ENCODE data around the gene PITPNM1.
"Not testable (repeated sequence)": the region's sequence is repeated elsewhere in the genome, so short reads cannot be mapped to it uniquely, and the experiment has no call there.

Gene PITPNM1

GRCh38 chr11:67523556-67524479 lies 18.7 kb upstream of the PITPNM1 start:
- DNase-seq (ENCODE audit: extremely low read depth in 1 of 2, low read depth in 1 of 2): no peak

- no peak for DNase-seq (ENCODE audit: extremely low read depth in 1 of 2, low read depth in 1 of 2)
Observed at GRCh38 chr11:67522844-67523555, 17.8 kb upstream of the PITPNM1 start, which contains the start of gene CABP2. Gene CABP2 (minus strand): TSS chr11:67523446. CDS start chr11:67523326, 120 bp downstream.

- DNase-seq (ENCODE audit: extremely low read depth in 1 of 2, low read depth in 1 of 2): no peak
Observed at GRCh38 chr11:67522338-67522737, 17.2 kb upstream of the PITPNM1 start.

DNA sequence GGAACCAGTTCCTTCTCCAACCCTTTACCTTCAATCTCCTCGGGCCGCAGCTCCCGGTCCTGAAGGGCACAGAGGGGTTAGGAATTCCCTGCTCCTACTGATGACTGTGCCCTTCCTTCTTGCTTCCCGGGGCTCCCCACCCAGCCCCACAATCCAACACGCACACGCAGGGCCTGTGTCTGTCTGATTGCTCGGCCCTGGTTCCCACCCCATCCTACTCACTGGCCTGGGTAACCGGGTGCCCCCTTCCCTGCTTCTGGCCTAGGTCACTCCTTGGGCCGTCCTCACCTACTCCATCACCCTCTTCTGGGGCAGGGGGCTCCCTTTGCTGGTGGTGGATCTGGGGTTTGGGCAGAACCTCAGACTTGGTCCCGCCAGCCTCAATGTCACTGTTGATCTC lies 16.8 kb upstream of the PITPNM1 start:
- DNase-seq (ENCODE audit: extremely low read depth in 1 of 2, low read depth in 1 of 2): no peak

- no peak for DNase-seq (ENCODE audit: extremely low read depth in 1 of 2, low read depth in 1 of 2)
Observed at GRCh38 chr11:67520856-67521824, 16.0 kb upstream of the PITPNM1 start.

GRCh38 chr11:67519726-67520125 lies 14.6 kb upstream of the PITPNM1 start:
- no peak for DNase-seq (ENCODE audit: extremely low read depth in 1 of 2, low read depth in 1 of 2)

DNA sequence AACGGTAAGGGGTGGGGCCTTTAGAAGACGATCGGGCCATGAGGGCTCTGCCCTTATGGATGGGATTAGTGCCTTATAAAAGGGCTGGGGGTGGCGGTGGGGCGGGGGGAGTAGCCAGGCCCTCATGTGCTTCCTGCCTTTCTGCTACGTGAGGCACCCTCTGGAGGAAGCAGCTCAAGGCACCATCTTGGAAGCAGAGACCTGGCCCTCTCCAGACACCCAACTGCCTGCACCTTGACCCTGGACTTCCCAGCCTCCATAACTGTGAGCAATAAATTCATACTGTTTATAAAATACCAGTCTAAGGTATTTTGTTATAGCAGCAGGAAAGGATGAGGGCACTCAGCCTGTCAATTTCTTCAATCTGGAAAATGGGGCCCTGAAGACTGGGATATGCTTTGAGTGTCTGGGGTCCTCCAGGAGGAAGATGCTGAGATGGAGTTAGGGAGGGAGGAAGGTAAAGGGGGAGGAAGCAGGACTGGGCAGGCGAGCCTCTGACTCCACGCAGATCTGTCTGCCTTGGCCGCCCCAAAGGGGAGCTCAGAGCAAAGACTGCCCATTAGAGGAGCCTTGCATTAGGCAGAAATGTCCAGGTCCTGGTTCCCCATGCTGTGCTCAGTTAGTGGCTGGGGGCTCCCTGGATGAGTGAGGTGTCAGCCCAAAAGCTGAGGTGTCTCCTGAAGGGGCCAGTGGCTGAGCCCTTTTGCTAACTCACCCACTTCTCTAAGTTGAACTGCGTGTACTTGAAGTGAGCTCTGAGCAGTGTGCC lies 12.8 kb upstream of the PITPNM1 start:
- DNase-seq (ENCODE audit: extremely low read depth in 1 of 2, low read depth in 1 of 2): no peak

DNA sequence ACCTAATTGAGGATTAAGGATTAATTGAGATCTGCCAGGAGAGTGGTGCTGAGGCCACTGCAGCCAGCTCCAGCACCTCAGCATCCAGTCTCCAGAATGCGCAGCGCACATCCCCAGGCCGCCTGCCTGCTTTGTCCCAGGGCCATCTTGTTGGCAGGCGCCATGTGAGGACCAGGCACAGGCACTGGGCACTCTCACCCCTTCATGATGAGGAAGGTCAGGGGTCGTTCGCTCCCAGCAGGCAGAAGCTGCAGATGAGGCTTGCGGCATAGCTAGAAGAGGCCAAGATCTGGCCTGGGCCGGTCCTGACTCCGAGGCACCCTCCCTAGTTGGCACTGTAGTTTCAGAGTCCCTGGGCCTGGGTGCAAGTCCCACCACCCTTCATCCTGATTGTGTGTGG lies 11.6 kb upstream of the PITPNM1 start:
- no peak for DNase-seq (ENCODE audit: extremely low read depth in 1 of 2, low read depth in 1 of 2)

DNA sequence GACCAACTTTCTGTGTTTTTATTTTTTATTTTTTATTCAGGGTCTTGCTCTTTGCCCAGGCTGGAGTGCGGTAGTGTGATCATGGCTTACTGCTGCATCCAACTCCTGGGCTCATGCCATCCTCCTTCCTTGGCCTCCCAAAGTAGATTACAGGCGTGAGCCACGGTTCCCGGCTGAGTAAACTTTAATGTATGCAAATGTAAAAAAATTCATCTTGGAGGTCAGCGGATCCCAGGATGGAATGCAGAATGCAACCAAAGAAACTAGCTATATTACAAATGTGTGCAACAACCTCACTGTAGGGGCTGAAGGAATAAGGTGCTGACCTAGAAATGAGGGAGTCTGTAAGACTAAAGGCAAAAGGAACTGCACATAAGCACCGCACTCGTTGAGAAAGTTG lies 9.0 kb upstream of the PITPNM1 start:
- DNase-seq (ENCODE audit: extremely low read depth in 1 of 2, low read depth in 1 of 2): no peak

- not testable (repeated sequence) for DNase-seq (ENCODE audit: extremely low read depth in 1 of 2, low read depth in 1 of 2)
Observed at GRCh38 chr11:67511558-67511957, 6.4 kb upstream of the PITPNM1 start.

DNA sequence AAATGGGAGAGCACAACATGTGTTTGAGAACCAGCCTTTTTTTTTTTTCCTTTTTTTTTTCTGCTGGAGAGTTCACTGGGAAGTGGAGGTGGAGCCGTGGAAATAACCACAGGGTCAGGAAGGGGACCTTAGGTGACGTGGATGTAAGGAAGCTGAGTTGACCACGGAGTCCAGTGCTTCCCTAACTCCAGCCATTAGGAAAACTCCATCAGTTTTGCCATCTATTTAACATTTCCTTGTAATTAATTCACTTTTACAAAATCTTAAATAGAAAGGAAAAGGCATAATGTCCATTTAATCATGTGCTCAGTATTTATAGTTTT lies 4.8 kb upstream of the PITPNM1 start:
- DNase-seq (ENCODE audit: extremely low read depth in 1 of 2, low read depth in 1 of 2): no peak

DNA sequence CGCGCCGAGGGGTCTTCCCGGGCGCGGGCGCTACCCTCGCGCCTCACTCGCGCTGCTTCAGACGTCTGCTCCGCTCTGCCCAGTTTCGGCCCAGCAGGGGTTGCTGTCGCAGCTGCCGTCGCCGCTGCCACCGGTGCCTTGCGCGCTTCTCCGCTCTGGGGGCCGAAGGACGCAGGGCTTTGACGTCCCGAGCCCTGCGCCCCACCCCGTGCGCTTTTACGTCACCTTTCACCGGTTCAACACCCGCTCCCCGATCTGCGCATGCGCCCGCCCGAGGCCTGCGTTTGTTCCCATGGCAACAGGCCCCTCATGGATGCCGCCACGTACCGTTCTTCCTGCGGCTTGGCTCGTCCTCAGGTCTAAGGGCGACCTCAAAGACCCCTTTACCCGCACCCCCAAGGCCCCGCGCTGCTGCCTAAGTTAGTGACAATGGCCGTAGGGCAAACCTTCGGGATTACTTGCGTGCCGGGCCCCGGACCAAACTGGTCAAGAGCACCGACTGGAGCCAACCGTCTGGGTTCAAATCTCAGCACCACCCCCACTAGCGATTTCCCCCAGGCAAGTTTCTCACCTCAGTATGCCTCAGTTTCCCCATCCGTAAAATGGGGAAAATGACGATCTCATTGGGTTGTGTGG lies 3.4 kb upstream of the PITPNM1 start:
- peak; percentile 99 to 100 for DNase-seq (ENCODE audit: extremely low read depth in 1 of 2, low read depth in 1 of 2)

- peak; percentile 90 to 93 for DNase-seq (ENCODE audit: extremely low read depth in 1 of 2, low read depth in 1 of 2)
Observed at GRCh38 chr11:67507864-67508485, 2.8 kb upstream of the PITPNM1 start, which contains the start of gene CDK2AP2. Gene CDK2AP2 (minus strand): TSS chr11:67508162. CDS start chr11:67508082, 80 bp downstream.

GRCh38 chr11:67507242-67507863 lies 2.2 kb upstream of the PITPNM1 start:
- no peak for DNase-seq (ENCODE audit: extremely low read depth in 1 of 2, low read depth in 1 of 2)

- no peak for DNase-seq (ENCODE audit: extremely low read depth in 1 of 2, low read depth in 1 of 2)
Observed at GRCh38 chr11:67506426-67507051, 1.4 kb upstream of the PITPNM1 start.

GRCh38 chr11:67505605-67506396 lies 638 bp upstream of the PITPNM1 start:
- DNase-seq (ENCODE audit: extremely low read depth in 1 of 2, low read depth in 1 of 2): peak; percentile 78 to 84
